Activated naive CD8-positive, alpha-beta T cell treated with anti-CD3 and anti-CD28 coated beads for 36 hours (primary cell): ENCODE results near the gene DYNC1H1. TPM values are rescaled to one million over a fixed set of nuclear protein-coding genes. Genes with fewer than 3 reads are reported as not detected.

Experiments used
- DNase-seq: peaks from one replicate; pipeline ENCODE4 v3.0.0; 2021
- H3K27ac Mint-ChIP-seq: one replicate; pipeline ENCODE4 v1.8.0; 2022; ENCODE audit warnings: mild to moderate bottlenecking, moderate library complexity, mixed read lengths
- H3K27me3 Mint-ChIP-seq: one replicate; pipeline ENCODE4 v1.8.0; 2022; ENCODE audit warnings: mild to moderate bottlenecking, mixed read lengths
- H3K36me3 Mint-ChIP-seq: one replicate; pipeline ENCODE4 v1.8.0; 2021; ENCODE audit warnings: mild to moderate bottlenecking, mixed read lengths
- H3K4me1 Mint-ChIP-seq: one replicate; pipeline ENCODE4 v1.8.0; 2021; ENCODE audit warnings: mixed read lengths
- H3K4me3 Mint-ChIP-seq: one replicate; pipeline ENCODE4 v1.8.0; 2022; ENCODE audit warnings: mild to moderate bottlenecking, moderate library complexity, mixed read lengths
- H3K9me3 Mint-ChIP-seq: one replicate; pipeline ENCODE4 v1.8.0; 2022; ENCODE audit warnings: mixed read lengths
- total RNA-seq, 2 experiments: library from RNA; stranded (reverse); gene quantifications; one replicate each; pipeline ENCODE4 v1.2.3, GENCODE V29; 2021

DYNC1H1 gene
- total RNA-seq, 2 experiments from 2014 or later = 216 to 227 TPM

DNA sequence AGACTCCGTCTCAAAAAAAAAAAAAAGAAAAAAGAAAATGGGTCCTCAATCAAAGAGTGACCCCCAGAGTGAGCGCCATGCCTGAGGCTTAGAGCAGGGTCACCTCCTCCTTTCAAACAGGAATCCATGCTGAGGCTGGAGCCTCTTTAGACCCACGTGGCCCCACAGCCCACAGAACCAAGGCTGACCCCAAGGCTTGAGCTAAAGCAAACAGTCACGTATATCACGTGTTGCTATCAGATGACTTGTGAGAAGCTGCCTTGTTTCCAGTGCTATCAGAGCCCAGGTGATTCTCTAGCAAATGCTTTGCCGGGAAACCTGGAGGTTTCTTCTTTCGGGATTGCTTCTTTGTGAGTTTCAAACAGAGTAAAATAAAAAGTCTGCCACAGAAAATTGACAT, 31.7 kb upstream of the DYNC1H1 start:
- H3K27me3 Mint-ChIP-seq = no peaks in the 10 kb centered on the region
- H3K27ac Mint-ChIP-seq = no peak overlapping the region
- DNase-seq = no peak
- H3K36me3 Mint-ChIP-seq = no peaks in the 10 kb centered on the region
- H3K4me1 Mint-ChIP-seq = no peaks in the 10 kb centered on the region
- no peaks in the 10 kb centered on the region for H3K9me3 Mint-ChIP-seq
- no peak overlapping the region for H3K4me3 Mint-ChIP-seq

DNA sequence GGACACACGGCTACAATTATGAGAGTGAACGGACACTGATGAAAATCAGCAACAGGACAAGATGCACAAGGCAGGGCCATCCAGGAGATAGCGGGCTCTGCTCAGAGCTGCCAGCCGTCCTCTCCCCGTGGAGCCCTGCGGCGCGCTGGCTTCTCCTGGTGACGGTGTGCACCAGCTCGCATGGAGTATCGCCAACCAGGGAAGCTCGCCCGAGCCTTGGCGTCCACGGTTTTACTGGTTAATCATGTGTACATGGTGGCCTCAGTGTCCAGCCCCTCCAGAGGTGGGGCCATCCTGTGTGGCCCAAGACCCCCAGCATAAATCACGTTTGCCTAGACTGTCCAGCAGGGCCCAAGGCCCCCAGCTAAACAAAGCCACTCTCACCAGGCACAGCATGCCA, 31.2 kb upstream of the DYNC1H1 start:
- Mint-ChIP-seq H3K9me3 (no peaks in the 10 kb centered on the region), H3K4me3 (no peak overlapping the region), H3K27ac (no peak overlapping the region)

DNA sequence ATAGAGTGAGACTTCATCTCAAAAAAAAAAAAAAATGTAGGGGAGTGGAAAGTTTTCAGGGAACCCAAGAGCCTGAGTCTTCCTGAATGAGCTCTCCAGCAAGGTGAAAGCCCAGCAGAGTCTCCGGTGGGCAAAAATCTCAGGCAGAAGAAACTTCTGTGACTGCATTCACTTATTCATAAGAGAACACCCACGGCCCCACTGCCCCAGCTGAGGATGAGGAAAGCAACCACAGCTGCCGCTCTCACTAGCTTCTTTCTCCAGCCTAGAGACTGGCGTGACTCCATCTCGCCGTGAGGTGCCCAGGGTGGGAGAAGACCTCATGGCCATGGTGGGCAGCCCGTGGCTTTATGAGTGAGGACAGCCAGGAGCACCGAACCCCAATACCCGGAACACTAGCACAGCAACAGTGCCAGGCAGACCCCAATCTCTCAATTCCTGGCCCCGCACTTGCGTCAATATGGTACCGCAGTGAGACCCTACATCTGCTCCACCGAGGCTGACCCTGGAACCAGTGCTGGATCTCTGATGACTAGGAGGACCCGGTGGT, 29.7 kb upstream of the DYNC1H1 start:
- Mint-ChIP-seq H3K4me1 (peaks cover 4% of the 10 kb centered on the region), H3K36me3 (no peaks in the 10 kb centered on the region), H3K4me3 (no peak overlapping the region), H3K9me3 (no peaks in the 10 kb centered on the region), H3K27ac (no peak overlapping the region), H3K27me3 (no peaks in the 10 kb centered on the region)
- DNase-seq = no peak

More for the DNA sequence above, 31.2 kb upstream of the DYNC1H1 start:
- no peaks in the 10 kb centered on the region for H3K4me1 Mint-ChIP-seq
- no peaks in the 10 kb centered on the region for H3K27me3 Mint-ChIP-seq
- no peak for DNase-seq
- H3K36me3 Mint-ChIP-seq = no peaks in the 10 kb centered on the region

DNA sequence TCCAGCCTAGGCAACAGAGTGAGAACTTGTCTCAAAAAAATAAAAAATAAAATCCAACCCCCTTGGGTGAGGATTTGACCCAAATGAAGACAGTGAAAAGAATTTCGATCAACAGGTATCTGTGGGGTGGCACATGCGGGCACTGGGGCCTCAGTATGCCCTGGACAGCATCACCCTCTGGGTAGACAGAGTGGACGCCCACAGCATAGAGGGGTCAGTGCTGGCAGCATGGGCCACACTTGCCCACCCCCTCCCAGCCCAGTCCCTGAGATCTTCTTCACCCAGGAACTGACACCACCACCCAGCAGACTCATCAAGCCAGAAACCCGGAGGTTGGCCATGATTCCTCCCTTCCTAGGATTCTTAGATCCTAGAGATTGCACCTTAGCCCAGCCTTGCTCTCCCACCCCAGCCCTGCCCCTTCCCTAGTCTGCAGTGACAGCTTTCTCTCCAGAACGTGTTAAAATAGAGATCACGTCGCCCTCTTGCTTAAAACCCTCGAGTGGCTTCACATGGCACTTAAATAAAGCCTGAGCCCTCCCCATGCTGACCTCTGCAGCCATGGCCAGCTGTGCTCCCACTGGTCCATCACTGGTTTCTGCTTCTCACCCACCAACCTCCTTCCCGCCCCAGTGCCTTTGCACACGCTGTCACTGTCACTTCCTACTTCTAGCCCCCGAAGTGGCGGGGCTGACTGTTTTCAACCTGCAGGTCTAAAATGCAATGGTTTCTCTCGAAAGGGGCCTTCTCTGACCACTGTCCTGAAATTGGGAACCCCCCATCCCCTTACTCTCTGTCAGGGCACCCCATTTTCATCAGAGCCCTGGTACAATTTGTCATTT, 26.2 kb upstream of the DYNC1H1 start:
- Mint-ChIP-seq H3K4me1 (peaks cover 4% of the 10 kb centered on the region), H3K4me3 (no peak overlapping the region), H3K36me3 (no peaks in the 10 kb centered on the region), H3K27ac (no peak overlapping the region), H3K9me3 (no peaks in the 10 kb centered on the region), H3K27me3 (peaks cover 8% of the 10 kb centered on the region)
- DNase-seq = no peak

DNA sequence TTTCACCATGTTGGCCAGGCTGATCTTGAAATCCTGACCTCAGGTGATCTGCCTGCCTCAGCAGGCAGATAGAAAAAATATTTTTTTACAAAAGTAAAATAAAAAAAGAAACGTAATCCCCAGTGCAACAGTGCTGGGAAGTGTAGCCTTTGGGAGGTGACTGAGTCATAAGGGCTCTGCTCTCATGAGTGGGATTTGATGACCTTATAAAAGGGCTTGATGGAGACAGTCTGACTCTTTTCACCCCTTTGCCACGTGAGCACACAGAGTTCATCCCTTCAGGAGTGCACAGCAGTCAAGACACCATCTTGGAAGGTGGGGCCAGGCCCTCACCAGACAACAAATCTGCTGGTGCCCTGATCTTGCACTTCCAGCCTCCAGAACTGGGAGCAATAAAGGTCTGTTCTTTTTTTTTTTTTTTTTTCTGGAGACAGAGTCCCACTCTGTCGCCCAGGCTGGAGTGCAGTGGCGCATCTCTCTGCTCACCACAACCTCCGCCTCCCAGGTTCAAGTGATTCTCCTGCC, 24.7 kb upstream of the DYNC1H1 start:
- peaks cover 24% of the 10 kb centered on the region for H3K27me3 Mint-ChIP-seq
- H3K4me1 Mint-ChIP-seq = peaks cover 4% of the 10 kb centered on the region
- no peak overlapping the region for H3K4me3 Mint-ChIP-seq
- no peak overlapping the region for H3K27ac Mint-ChIP-seq
- H3K9me3 Mint-ChIP-seq = no peaks in the 10 kb centered on the region
- H3K36me3 Mint-ChIP-seq = no peaks in the 10 kb centered on the region
- no peak for DNase-seq

DNA sequence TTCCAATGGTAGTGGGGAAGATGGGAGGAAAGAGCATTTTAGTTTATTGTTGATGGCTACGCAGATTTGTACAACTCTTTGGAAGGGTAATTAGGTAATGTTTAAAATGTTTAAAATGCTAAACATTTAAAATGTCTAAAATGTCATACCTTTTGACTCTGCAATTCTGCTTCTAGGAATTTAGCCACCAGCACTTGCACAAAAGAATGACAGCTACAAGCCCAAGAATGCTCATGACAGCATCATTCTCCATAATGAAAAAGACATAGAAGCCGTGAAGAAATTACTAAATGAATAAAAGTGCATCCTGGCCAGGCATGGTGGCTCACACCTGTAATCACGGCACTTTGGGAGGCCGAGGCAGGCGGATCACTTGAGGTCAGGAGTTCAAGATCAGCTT, 19.9 kb upstream of the DYNC1H1 start:
- Mint-ChIP-seq H3K27me3 (peaks cover 44% of the 10 kb centered on the region), H3K27ac (no peak overlapping the region), H3K36me3 (no peaks in the 10 kb centered on the region), H3K4me3 (no peak overlapping the region), H3K4me1 (peaks cover 8% of the 10 kb centered on the region), H3K9me3 (no peaks in the 10 kb centered on the region)
- DNase-seq = no peak

DNA sequence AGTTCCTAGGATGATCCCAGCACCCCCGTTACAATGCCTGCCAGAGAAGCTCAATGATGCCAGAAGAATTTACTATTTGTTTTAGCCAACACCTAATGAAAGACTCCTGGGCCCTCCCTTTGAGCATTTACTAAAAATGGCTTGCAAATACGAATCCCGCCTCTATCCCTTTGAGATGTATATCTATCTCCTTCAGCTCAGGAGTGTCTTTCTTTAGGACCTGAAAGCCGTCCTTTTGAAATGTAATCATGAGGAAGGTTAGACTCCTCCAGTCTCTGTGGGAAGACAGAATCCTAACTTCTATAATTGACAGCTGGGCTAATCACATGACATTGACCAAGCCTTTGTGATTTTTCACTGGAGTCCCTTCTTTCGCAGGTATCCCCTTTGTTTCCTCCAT, 19.2 kb upstream of the DYNC1H1 start:
- H3K4me3 Mint-ChIP-seq = no peak overlapping the region
- no peaks in the 10 kb centered on the region for H3K9me3 Mint-ChIP-seq
- H3K27me3 Mint-ChIP-seq = peaks cover 44% of the 10 kb centered on the region
- no peak for DNase-seq
- peaks cover 9% of the 10 kb centered on the region for H3K4me1 Mint-ChIP-seq
- H3K27ac Mint-ChIP-seq = no peak overlapping the region
- no peaks in the 10 kb centered on the region for H3K36me3 Mint-ChIP-seq

DNA sequence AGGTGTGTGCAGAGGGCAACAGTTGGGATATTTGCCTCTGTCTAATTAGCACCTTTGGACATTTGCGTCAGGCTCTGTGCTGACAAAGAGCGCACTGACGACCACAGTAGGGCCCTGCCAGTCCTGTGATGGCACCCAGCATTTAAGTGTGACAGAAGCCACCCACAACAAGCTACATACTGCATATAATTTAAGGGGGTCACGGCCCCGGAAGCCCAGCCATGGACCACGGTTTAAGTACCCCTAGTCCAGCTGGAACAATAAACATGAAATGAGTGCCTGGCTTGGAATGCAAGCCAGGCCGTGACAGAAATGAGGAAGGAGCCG, 16.8 kb upstream of the DYNC1H1 start:
- Mint-ChIP-seq H3K27me3 (peaks cover 39% of the 10 kb centered on the region), H3K4me3 (peak overlapping the region; percentile 92), H3K36me3 (no peaks in the 10 kb centered on the region), H3K4me1 (peaks cover 9% of the 10 kb centered on the region), H3K9me3 (no peaks in the 10 kb centered on the region), H3K27ac (peak overlapping the region; percentile 97)
- peak; percentile 21 for DNase-seq

DNA sequence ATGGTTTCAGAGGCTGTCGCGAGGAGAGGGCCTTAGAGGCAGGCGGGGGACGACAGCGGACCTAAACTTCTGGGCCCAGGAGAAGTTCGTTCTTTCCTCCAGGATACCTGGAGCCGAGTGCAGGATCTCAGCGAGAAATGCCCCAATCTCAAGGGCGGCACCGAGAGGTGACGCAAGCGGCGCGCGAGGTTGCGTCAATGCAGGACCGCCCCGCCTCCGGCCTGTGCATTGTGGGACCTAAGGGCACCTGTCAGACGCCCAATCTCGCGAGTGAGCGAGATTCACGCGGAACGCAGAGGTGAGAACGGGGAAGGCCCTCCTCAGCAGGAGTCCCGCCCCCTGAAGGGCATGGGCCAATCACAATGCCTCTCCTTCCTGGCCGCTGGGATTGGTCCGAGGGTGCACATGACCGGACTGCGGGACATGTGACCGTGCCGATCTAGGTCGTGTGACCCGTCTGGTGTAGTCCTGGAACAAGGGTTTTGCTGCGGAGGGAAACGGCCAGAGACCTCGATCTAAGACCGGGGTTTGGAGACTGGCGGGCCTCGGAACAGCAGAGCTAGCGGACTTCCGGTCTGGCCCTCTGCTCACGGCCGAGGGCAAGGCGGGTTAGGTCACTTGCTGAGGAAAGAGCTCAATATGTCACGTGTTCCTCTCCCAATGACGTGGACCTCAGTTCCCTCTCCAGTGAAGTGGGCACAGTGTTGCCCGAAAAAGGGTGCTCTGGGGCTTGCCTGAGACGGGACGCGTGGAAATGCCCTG, 16.3 kb upstream of the DYNC1H1 start:
- peaks cover 37% of the 10 kb centered on the region for H3K27me3 Mint-ChIP-seq
- H3K4me3 Mint-ChIP-seq = peak overlapping the region; percentile 92
- DNase-seq = peak; percentile 100
- no peaks in the 10 kb centered on the region for H3K36me3 Mint-ChIP-seq
- H3K4me1 Mint-ChIP-seq = peaks cover 9% of the 10 kb centered on the region
- peak overlapping the region; percentile 97 for H3K27ac Mint-ChIP-seq
- H3K9me3 Mint-ChIP-seq = no peaks in the 10 kb centered on the region

DNA sequence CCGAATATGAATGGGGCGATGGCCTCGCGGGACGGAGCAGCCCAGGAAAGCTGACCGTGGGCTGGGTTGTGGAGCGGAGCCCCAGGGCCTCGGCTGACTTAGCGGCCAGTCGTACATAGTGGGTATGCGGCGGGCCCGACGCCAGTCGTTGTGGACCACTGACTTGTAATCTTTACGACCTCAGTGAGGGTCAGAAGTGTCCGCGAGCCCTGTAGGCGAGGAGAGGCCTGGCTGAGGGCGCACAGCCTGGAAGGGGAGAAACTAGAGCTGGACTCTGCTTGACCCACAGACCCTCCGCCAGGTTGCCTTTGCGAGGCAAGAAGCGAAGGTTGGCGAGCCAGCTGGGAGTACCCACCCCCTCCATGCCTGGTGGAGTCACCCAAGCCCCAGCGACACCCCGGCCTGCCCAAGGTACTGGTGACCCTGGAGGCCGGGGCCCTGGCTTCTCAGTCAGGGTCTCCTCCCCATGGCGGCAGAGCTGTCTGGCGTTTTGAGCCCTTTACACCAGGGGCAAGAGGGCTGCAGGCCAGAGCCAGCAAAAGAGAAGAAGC, 15.6 kb upstream of the DYNC1H1 start:
- peaks cover 30% of the 10 kb centered on the region for H3K27me3 Mint-ChIP-seq
- H3K4me3 Mint-ChIP-seq = peak overlapping the region; percentile 92
- DNase-seq = no peak
- H3K4me1 Mint-ChIP-seq = peaks cover 9% of the 10 kb centered on the region
- no peaks in the 10 kb centered on the region for H3K9me3 Mint-ChIP-seq
- peak overlapping the region; percentile 97 for H3K27ac Mint-ChIP-seq
- no peaks in the 10 kb centered on the region for H3K36me3 Mint-ChIP-seq

DNA sequence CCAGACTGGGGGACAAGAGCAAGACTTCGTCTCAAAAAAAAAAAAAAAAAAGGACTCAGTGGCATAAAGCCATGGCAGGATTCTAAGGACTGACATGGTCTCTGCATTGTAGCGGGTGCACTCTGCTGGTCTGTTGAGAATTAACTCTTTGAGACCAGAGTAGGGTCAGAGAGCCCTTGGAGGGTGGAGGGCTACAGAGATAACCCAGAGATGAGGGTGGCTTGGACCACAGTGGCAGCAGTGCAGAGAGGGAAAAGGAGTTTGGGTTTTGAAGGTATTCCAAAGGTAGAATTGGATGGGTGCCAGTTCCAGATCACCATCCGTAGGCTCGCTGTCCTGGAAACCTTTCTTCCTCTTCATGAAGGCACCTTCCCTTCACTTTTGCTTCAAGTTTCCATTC, 14.3 kb upstream of the DYNC1H1 start:
- no peaks in the 10 kb centered on the region for H3K9me3 Mint-ChIP-seq
- no peak for DNase-seq
- H3K4me1 Mint-ChIP-seq = peaks cover 9% of the 10 kb centered on the region
- H3K27ac Mint-ChIP-seq = no peak overlapping the region
- H3K36me3 Mint-ChIP-seq = no peaks in the 10 kb centered on the region
- no peak overlapping the region for H3K4me3 Mint-ChIP-seq
- peaks cover 17% of the 10 kb centered on the region for H3K27me3 Mint-ChIP-seq

DNA sequence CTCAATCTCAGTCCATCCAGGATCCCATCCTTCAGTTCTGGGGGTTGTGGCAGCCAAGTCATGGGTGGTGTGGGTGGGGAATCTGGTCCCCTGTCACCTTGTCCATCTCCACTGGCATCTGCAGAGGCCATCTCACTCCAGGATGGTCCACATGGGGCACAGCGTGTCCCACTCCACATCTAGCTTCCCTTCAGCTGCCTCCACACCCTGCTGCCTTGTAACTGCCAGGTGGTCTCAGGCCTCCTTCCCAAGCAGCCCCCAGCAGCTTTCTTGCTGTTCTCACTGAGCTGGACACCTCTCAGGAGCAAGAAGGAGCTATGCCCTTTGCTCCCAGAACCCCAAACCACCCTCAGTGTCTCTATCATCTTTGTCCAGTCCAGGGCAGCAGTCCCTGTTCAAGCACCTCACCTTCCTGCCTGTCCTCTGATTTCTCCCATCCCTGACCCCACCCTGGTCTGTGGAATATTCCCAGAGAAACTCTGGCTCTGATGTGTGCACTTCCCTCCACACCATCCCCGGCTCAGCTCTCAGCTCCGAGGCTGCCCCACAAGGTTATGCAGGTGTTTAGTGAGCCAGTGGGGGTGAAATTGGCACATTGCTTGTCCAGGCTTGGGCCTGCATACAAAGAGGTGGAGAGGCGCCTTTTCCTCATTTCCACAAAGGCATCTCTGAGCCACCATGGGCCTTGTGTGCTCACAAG, 13.7 kb upstream of the DYNC1H1 start:
- H3K27me3 Mint-ChIP-seq = peaks cover 11% of the 10 kb centered on the region
- no peaks in the 10 kb centered on the region for H3K9me3 Mint-ChIP-seq
- no peak overlapping the region for H3K27ac Mint-ChIP-seq
- no peaks in the 10 kb centered on the region for H3K36me3 Mint-ChIP-seq
- no peak for DNase-seq
- H3K4me1 Mint-ChIP-seq = peaks cover 9% of the 10 kb centered on the region
- peak overlapping the region; percentile 22 for H3K4me3 Mint-ChIP-seq

DNA sequence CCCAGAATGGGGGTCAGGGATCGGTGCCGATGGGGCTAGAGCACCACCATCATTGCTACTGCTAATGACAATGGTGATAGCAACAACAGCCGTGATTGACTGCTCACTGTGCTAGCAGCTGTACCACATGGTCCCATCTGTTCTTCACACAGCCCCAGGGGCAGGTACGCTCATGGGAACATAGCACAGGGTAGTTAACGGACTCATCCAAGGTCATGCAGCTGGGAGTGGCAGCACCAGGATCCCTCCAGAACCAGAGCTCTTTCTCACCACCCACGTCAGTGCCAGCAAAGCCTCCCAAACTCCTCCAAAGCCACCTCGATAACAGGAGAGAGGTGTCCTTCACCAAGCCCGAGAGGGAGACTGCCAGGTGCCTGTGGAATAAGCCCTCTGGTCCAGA, 11.2 kb upstream of the DYNC1H1 start:
- Mint-ChIP-seq H3K27me3 (no peaks in the 10 kb centered on the region), H3K9me3 (no peaks in the 10 kb centered on the region), H3K4me3 (no peak overlapping the region), H3K4me1 (peaks cover 7% of the 10 kb centered on the region), H3K36me3 (no peaks in the 10 kb centered on the region), H3K27ac (no peak overlapping the region)
- no peak for DNase-seq

DNA sequence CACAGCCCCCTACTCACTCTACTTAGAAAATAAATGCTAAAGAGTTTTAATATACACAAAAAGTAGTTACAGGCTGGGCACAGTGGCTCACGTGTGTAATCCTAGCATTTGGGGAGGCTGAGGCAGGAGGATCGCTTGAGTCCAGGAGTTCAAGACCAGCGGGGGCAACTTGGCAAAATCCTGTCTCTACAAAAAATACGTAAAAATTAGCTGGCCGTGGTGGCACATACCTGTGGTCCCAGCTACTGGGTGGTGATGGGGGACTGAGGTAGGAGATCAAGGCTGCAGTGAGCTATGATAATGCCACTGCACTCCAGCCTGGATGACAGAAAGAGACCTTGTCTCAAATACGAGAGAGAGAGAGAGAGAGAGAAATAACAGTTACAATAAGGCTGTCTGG, 9.9 kb upstream of the DYNC1H1 start:
- Mint-ChIP-seq H3K36me3 (no peaks in the 10 kb centered on the region), H3K4me1 (peaks cover under 1% of the 10 kb centered on the region), H3K27ac (no peak overlapping the region), H3K9me3 (no peaks in the 10 kb centered on the region), H3K27me3 (no peaks in the 10 kb centered on the region), H3K4me3 (no peak overlapping the region)
- DNase-seq = no peak
